IPS-NIHi7 (cell line): ENCODE results near the gene IL24.
"Not testable (repeated sequence)": the region's sequence is repeated elsewhere in the genome, so short reads cannot be mapped to it uniquely, and the experiment has no call there.

Source experiments
- DNase-seq: peaks from one replicate; pipeline ENCODE4 v3.0.0; 2012; ENCODE audit warnings: mixed read lengths; ENCODE audit errors: extremely low spot score

The IL24 gene

GRCh38 chr1:206904423-206905142, 7.3 kb downstream of the IL24 start:
- no peak for DNase-seq

- no peak for DNase-seq
Observed at GRCh38 chr1:206905295-206906164, 8.3 kb downstream of the IL24 start.

- DNase-seq = peak; percentile 66
Observed at GRCh38 chr1:206907304-206907991, 10.2 kb downstream of the IL24 start.

GRCh38 chr1:206908038-206908437, 10.8 kb downstream of the IL24 start:
- no peak for DNase-seq

- DNase-seq = peak; percentile 82
Observed at GRCh38 chr1:206909161-206909882, 12.1 kb downstream of the IL24 start.

GRCh38 chr1:206909883-206910318, 12.7 kb downstream of the IL24 start:
- peak; percentile 26 for DNase-seq

GRCh38 chr1:206911064-206911663, 13.9 kb downstream of the IL24 start:
- DNase-seq = peak; percentile 57

- DNase-seq = peak; percentile 83
Observed at GRCh38 chr1:206912445-206913095, 15.3 kb downstream of the IL24 start.

- DNase-seq = no peak
Observed at GRCh38 chr1:206913766-206914537, 16.7 kb downstream of the IL24 start.

- no peak for DNase-seq
Observed at GRCh38 chr1:206915030-206915735, 17.9 kb downstream of the IL24 start.

GRCh38 chr1:206916000-206916709, 18.9 kb downstream of the IL24 start:
- no peak for DNase-seq

GRCh38 chr1:206918076-206918475, 20.8 kb downstream of the IL24 start:
- DNase-seq = no peak

GRCh38 chr1:206921772-206922265, 24.6 kb downstream of the IL24 start, which contains the start of gene FCMR:
Gene FCMR (minus strand): TSS chr1:206921941. CDS start chr1:206921854, 87 bp downstream.
- no peak for DNase-seq

GRCh38 chr1:206922524-206922923, 25.3 kb downstream of the IL24 start:
- no peak for DNase-seq

GRCh38 chr1:206923009-206923960, 26.0 kb downstream of the IL24 start:
- no peak for DNase-seq

GRCh38 chr1:206923961-206924557, 26.8 kb downstream of the IL24 start:
- not testable (repeated sequence) for DNase-seq
